Fibroblast of lung (primary cell): ENCODE results near the gene AQP1.

Experiments
- CTCF ChIP-seq, 2 donors: IDR thresholded peaks in 1 of 2; conservative IDR thresholded peaks in 1 of 2; 1 replicate in 1 of 2; 2 replicates in 1 of 2; pipeline ENCODE4 v1.5.1; 2011 to 2012; ENCODE audit warnings: low read length in 2 of 2, control low read depth in 1 of 2, inconsistent platforms in 1 of 2, low read depth in 1 of 2, mild to moderate bottlenecking in 1 of 2
- EZH2 ChIP-seq: IDR thresholded peaks from 2 replicates; pipeline ENCODE4 v1.5.1; 2012; ENCODE audit warnings: low read length, control low read depth, mild to moderate bottlenecking; ENCODE audit errors: missing control alignments

GRCh38 chr7:30880941-30881340 is 30.7 kb upstream of the AQP1 start:
- TF ChIP-seq EZH2: no peak
- no peak for TF ChIP-seq CTCF (conservative IDR thresholded peaks at IDR 0.05 in 1 of 2, IDR thresholded peaks at IDR 0.05 in 1 of 2; ENCODE audit: low read depth in 1 of 2, low read length in 2 of 2)
